CD4-positive, alpha-beta T cell treated with Interleukin-17A for 4 hours (primary cell): ENCODE data around the gene MCUR1.
"Not testable (repeated sequence)": the region's sequence is repeated elsewhere in the genome, so short reads cannot be mapped to it uniquely, and the experiment has no call there.

Experiments used
- DNase-seq: peaks from one replicate; pipeline ENCODE4 v3.0.0-alpha.2; 2020; ENCODE audit warnings: mixed read lengths

Gene MCUR1

DNA sequence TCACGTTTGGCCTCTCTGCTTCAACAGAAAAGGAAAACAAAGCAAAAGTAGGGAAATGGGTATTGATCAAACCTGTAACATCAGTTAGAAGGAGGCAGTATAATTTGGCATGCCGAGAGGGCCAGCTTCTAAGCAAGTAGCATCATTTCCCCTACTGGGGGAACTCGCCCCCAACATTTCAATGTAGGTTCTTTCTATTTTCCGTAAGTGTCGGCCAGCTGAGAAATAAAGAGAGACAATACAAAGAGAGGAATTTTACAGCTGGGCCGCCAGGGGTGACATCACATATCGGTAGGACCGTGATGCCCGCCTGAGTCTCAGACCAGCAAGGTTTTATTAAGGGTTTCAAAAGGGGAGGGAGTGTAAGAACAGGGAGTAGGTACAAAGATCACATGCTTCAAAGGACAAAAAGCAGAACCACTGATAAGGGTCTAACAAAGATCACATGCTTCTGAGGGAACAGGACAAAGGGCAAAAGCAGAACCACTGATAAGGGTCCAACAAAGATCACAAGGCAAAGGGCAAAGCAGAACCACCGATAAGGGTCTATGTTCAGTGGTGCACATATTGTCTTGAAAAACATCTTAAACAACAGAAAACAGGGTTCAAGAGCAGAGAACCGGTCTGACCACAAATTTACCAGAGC lies 14.4 kb upstream of the MCUR1 start:
- not testable (repeated sequence) for DNase-seq

DNA sequence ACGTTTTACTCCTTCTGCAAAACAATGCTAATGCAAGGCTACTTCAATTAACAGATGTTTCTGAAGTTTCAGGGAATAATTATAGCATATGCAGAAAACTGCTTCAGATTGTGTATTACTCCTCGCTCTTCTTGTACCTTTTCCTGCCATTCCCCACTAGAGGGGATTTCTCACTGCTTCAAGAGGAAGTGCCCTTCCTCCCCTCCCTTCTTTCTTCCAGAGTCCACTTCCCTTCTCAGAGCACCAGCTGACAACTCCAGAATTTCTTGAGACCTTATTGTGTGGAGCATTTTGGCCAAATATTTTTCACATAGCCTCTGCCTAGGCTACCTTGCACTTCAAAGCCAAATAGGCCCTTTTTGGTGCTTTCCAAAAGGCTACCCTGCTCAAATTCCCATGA lies 12.7 kb upstream of the MCUR1 start:
- no peak for DNase-seq

DNA sequence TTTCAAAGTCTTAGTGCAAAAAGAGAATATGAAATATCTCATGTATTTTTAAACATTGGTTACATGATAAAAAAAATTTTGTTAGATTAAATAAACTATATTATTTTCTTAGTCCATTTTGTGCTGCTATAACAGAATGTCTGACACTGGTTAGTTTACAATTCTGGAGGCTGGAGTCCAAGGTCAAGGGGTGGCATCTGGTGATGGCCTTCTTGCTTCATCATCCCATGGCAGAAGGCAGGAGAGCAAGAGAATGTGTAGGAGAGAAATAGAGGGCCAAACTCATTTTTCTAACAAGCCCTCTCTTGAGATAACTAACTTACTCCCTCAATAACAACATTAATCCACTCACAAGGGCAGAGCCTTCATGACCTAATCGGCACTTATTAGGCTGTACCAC lies 11.5 kb upstream of the MCUR1 start:
- DNase-seq: no peak

DNA sequence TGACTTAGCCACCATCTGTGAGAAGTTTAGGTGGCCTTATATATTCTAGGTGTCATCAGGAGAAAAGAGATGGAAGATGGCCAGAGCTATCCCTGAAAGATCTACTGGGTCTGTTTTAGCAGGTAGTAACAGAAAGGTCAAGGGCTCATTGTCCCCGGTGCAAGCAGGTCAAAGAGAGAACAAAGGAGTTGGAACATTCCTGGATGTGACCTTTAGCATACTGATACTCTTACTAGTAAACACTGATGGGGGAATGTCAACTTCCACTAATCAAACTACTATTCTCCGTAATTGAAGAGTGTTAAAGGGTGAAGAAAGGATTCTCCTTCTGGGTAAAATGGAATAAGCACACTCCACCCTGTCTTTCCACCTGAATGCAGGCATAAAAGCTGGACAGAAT lies 4.0 kb upstream of the MCUR1 start:
- DNase-seq: no peak

DNA sequence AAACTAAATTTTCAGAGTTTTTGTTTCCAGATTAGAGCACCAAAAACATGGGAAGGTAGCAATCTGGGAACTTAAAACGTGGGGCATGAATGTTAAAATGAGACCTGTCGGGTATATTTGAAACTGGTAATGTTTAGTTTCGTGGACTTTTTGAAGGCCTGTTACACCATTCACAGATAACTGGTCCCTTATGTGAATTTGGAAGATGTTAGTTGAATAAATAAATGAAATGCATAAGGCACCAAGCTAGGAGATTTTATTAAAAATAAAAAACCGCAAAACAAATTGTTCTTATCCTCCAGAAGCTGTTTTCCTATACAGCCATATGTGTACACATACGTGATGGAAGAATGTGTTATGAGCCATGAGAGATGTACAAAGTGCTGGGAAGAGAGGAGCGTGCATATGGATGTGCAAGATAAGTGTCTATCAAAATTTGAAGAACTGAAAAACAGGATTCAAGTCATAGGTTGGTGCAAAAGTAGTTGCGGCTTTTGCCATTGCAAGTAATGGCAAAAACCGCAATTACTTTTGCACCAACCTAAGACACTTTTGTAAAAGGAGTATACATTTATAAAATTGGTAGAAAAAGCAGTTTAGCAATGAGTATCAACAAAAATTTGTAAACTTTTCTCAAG lies 700 bp upstream of the MCUR1 start:
- DNase-seq: no peak

DNA sequence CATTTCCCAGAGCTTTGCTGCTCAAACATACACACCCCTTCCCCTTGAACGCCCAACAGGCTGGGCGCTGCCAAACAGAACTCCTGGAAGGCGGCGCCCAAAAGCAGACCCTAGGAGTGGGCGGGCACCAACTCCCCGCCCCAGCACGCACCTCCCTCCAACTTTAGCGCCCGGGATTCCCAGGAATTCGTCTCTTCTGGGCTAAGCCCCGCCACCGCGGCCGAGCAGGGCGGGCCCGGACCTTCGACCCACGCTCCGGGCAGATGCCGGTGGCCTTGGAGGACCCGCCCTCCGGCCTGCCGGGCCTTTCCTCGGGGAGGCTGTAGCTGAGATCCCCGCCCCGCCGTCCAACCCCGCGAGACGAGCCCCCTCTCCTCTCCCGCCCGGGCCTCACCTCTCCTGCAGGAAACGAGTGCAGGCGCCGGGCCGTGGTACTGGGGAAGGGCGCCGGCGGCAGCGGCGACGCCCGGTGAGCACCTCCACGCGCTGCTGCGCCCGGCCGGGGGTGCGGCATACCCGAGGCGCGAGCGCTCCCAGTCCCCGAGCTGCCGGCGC lies 659 bp downstream of the MCUR1 start:
- peak; percentile 43 for DNase-seq

DNA sequence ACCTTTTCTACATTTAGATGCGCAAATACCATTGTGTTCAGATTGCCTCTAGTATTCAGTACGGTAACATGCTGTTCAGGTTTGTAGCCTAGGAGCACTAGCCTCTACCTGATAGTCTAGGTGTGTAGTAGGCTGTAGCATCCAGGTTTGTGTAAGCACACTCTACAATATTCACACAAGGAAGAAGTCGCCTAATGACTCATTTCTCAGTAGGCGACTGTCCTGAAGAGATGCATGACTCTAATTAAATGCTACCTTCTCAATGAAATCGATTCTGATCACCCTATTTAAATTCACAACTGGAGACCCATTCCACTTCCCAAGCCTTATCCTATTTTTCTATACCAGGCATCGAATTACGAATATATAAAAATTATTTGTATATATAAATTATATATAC lies 1.3 kb downstream of the MCUR1 start:
- DNase-seq: no peak

DNA sequence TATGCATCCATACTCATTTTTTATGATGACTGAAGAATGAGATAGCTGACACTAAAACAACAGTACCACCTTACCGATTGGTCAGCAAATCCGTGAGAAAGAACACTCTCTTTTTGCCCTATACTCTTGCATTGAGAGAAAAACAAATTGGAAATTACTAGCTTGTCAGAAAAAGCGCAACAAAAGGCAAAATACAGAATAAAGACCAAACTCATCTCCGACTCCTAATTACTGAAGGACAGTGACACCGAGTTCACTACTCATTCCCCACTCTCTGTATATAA lies 2.1 kb downstream of the MCUR1 start:
- no peak for DNase-seq

DNA sequence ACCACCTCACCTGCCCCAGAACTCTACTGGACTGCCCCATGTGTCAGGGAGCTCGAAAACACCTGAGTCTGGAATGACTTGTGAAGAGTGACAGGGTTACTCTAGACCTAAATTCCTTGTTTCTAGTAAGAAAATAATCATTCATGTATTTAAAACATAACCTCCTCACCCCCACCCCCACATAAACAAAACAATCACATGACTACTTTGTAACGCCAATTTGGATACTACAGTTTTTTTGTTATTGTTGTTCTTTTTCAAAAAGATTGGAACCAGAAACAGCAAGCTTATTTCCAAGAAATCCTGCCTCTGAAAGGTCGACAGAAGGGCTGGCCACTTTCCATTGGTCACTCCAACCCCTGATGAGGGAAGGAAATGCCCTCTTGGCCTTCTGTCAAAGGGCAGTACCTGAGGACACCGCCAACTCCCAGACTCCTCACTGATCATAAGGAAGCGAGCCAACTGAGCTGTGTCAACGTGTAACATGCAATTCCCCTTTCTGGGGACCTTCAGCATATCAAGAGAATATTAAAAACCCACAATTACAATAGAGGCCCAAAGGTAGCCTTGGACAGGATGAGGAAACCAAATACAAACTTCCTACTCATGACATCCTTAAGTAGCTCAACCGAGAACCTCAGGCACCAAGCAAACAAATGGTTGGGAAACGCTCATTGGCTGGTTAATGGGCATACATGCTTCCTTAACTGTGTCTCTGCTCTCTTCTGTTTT lies 2.6 kb downstream of the MCUR1 start:
- DNase-seq: no peak

DNA sequence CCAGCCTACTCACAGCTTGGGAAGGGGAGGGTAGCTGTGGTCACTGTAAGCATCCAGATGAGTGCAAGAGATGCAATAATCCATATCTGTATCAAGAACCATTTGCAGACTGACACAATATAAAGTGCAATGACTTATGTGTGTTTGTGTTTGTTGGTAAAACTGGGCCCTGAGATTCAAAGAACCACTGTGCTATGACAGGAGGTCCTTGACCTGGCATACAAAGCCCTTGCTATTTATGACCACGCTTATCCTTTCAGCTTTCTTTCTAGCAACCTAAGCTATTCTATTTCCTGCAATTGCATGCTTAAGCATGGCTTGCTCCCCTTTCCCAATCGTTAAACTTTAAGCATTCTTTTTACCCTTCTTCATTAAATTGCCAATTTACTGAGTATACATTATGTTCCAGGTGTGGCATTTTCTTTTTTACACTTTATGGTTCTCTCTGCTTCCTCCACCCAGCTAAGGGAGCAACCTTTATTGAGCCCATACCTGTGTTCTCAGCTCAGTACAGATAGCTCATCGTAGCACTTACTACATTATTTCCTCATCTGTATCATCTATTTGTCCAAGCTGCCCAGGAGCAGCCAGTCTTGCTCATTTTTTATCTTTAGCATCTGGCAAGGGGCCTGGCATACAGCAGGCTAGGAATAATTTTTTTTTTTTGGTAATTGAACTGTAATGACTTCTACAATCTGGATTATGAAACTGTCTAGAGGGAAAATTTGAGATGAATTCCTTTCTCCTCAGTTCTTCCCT lies 3.5 kb downstream of the MCUR1 start:
- no peak for DNase-seq

DNA sequence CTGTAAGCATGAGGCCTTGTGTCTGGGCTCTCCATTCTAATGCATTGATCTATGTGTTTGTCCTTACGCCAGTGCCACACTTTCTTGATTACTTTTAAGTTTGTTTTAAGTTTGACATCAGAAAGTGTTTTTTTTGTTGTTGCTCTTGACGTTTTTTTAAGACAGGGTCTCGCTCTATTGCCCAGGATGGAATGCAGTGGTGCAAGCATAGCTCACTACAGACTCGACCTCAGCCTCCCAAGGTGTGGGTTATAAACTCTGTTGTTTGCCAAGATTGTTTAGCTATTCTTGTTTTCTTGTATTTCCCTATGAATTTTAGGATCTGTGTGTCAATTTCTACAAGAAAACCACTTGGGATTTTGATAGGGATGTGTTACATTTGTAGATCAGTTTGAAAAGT lies 5.6 kb downstream of the MCUR1 start:
- no peak for DNase-seq

DNA sequence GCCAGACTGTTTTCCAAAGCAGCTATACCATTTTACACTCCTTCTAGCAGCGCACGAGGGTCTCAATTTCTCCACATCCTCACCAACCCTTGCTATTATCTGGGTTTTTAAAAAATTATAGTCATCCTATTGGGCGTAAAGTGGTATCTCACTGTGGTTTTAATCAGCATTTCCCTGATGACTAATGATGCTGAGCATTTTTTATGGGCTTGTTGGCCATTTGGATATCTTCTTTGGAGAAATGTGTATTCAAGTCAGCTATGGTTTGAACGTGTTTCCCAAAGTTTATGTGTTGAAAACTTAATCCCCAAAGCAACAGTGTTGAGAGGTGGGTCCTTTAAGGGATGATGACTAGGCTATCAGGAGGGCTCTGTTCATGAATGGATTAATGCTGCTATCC lies 6.7 kb downstream of the MCUR1 start:
- DNase-seq: no peak

DNA sequence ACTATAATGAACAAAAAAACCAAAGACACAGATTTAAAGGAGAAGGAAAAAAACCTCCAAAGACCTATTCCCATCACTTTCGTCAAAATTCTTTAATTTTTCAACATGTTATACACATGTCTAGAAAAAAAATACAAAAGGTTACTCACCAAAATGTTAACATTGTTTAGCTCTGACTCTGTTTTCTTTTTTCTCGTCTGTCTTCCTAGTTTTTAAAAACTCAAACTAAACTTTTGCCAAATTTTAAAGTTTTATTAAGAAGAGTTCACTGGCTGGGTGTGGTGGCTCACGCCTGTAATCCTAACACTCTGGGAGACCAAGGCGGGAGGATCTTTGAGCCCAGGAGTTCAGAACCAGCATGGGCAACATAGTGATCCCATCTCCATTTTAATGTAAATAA lies 10.8 kb downstream of the MCUR1 start:
- no peak for DNase-seq

DNA sequence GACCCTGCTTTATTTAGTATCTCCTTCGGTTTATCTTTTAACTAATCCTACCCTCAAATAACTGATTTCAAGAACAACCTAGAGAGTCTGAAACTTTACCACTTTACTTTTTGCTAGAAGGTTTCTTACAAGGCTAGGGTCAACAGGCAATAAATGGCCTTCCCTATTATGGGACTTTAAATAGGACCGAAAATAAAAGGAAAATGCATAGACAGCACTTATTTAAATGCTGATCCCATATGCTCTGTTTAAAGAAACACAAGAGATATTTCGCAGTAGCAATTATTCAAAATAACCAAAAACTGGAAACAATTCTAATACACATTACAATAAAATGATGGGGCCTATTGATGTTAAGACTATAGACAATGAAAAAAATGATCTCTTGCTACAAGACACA lies 13.7 kb downstream of the MCUR1 start:
- no peak for DNase-seq

DNA sequence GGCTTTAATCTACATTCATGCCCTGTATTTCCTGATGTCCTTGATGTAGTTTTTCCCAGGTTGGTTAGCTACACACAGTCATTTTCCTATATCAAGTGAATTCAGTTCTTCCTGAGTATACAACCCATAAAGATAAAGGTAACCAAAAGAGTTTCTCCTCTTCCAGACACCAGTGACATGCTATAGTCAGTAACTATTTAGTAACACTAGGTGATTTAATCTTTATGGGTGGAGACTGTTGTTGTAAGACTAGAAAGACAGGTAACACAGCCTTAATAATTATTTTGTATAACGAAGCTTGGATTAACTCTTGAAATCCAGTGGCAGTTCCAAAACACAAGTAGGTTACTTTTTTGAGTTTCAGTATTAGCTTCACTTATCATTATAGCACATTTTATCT lies 17.6 kb downstream of the MCUR1 start:
- DNase-seq: no peak

DNA sequence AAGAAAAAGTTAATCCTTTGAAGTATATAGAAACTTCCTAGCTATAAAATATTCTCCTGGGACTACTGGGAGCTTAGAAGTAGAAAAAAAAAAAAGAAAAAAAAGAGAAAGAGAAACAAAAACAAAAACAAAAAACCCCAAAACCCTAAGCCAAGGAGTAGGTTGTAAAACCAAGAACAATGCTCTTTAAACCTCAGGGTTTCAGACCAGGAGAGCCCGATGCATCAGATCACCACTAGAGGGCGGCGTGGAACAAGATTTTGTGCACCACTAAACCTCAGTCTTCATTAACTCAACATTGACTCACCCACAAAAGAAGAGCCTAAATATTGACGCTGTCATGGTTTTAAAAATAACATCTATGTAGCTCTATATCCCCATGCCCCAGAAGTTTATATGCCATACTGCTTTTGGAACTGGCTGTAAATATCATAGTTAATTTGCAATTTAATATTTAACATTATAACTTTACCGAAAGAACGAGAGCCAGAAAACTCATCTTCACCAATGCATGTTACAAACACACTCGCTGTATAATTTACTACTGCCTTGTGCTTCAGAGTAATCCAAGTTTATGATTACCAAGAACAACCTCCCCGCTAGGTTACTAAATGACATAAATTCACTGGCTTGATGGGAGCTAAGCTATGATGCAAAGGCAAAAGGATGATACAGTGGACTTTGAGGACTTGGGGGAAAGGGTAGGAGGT lies 19.2 kb downstream of the MCUR1 start:
- peak; percentile 92 for DNase-seq

DNA sequence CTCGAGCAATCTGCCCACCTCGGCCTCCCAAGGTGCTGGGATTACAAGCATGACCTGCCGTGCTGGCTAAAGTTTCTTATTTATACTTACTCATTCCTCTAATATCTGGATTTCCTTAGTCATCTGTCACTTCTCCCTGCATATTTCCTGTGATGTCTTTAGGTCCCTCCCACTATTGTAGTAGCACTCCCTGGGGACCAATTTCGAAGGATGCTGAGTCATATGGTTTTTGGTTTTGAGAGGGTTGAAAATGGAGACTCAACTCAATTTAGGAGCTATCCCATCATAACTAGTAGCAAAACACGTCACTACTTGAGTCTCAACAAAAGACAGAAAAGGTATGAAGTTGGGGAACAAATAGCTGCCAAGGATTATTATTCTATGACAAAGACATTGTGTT lies 20.2 kb downstream of the MCUR1 start:
- DNase-seq: no peak

DNA sequence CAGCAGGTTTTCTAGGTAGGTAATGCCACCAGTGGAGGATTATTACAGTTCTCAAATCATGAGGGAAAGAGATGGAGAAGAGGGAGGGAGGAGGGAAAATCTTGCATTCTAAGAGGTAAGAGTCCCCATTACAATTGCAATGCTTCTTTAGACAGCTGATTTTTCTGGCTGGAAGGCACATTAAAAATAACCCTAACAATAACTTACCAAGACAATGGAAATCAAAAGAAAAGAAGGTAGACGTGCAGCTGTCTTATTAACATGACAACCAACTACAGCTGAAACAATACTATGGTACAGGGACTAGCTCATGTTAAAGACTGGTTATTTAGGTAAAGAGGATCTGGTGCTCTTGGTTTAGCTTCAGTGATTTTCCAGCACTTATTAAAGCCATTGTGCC lies 24.6 kb downstream of the MCUR1 start:
- DNase-seq: no peak

DNA sequence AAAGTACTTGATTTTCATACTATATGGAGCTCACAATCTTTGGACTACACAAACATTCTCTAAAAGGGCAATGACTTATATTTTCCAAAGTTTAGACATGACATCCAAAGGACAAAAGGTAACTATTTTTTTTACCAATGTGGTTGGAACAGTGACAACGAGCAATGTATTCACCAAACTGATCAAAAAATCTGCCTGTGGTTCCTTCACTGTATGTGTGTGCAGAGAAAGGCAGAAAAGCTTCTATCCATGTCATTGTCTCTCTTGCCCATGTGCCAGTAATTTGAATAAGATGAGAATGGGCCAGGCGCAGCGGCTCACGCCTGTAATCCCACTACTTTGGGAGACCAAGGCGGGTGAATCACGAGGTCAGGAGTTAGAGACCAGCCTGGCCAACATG lies 25.5 kb downstream of the MCUR1 start:
- DNase-seq: no peak

DNA sequence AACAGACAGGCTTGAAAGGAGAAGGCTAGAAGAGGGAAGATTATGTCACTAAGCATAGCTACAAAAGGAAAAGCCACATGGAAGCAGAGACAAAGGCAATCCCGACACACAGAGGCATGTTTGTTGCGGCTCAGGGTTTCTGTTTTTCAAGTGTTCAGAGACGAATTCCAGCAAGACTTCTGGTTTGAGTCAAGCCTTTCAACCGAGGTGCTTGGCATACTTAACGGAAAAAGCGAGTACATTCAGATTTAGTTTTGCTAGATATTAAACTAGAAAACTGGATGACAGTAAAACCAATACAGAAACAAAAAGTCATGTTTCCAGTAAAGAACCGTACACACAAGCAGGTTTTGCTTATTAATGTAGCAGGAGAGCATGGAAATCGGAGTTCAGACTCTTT lies 27.2 kb downstream of the MCUR1 start:
- no peak for DNase-seq

DNA sequence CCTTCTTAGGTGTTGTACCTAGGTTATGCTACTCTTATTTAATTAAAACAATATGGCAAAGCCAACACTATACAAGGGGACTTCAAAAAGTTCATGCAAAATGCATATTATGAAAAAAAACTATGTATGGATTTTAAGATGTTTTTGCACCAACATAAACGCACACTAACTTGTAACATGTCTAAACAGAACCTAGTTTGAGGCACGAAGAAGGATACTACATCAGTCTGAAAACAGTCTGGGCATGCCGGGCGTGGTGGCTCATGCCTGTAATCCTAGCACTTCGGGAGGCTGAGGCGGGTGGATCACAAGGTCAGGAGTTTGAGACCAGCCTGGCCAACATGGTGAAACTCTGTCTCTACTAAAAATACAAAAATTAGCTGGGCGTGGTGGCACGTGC lies 34.2 kb downstream of the MCUR1 start:
- not testable (repeated sequence) for DNase-seq

DNA sequence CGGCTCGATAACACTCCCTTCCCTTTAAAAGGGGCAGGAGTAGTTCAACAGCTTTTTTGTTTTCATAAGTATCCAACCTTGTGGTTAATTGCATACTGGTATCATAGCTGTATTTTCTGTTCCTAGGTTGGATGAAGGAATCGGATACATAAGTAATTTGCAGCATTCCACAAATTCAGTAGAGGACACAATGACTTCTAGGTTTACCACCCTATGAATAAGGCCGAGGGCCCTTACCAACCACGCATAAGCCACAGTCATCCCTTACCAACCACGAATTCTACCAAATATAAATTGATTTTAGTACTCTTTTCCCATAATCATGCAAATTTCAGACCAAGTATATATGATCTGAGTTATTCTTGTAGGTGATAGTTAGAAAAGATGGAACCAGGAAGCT lies 36.3 kb downstream of the MCUR1 start:
- no peak for DNase-seq

DNA sequence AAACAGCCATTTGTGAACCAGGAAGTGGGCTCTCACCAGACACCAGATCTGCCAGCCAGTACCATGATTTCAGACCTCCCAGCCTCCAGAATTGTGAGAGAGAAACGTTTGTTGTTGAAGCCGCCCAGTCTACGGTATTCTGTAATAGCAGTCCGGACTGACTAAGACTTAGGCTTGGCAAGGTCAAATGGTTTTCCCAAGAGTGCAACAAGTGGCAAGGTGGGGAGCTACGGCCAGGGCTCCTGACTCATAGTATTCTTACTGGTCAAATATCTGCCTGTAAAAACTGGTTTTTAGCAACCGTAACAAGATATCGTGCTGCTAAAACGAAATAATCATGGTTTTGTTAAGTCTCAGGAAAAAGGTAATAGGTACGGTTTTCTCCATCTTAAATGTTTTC lies 37.8 kb downstream of the MCUR1 start:
- DNase-seq: no peak
